T47D (cell line): Measurements from ENCODE around the gene ZNF154.

Experiments
- DNase-seq, 2 experiments: peaks; one replicate each; pipeline versions ENCODE4 v3.0.0 to v3.0.0-alpha.2; 2011 to 2012; ENCODE audit warnings: low read depth in 1 of 2, low spot score in 1 of 2
- JUND ChIP-seq: IDR thresholded peaks from 2 replicates; pipeline ENCODE4 v1.6.1; 2012; ENCODE audit warnings: low read depth
- in situ Hi-C: cut with HindIII; loops from 2 replicates; pipeline ENCODE4 v1.10.0; 2016; ENCODE audit warnings: low sequenced_read_pairs, low pct_unique_long_range_greater_than_20kb

The ZNF154 gene

GRCh38 chr19:57667228-57667627, 41.8 kb downstream of the ZNF154 start:
- DNase-seq = no peak
- in situ Hi-C loops = no loop called here
- TF ChIP-seq JUND = no peak

- DNase-seq = no peak
- in situ Hi-C loops = no loop called here
- TF ChIP-seq JUND = no peak
Observed at GRCh38 chr19:57665261-57665806, 43.7 kb downstream of the ZNF154 start.

GRCh38 chr19:57664269-57665127, 44.5 kb downstream of the ZNF154 start:
- no peak for TF ChIP-seq JUND
- in situ Hi-C loops = no loop called here
- peak; percentile 15 to 32 for DNase-seq

GRCh38 chr19:57656346-57656745, 52.7 kb downstream of the ZNF154 start:
- in situ Hi-C loops = no loop called here
- DNase-seq = peak in 1 of 2 experiments; percentile 38
- no peak for TF ChIP-seq JUND

- in situ Hi-C loops = no loop called here
- TF ChIP-seq JUND = no peak
Observed at GRCh38 chr19:57655443-57655842, 53.6 kb downstream of the ZNF154 start.

GRCh38 chr19:57653689-57654088, 55.3 kb downstream of the ZNF154 start:
- TF ChIP-seq JUND = no peak
- in situ Hi-C loops = no loop called here

More at GRCh38 chr19:57655443-57655842, 53.6 kb downstream of the ZNF154 start:
- no peak for DNase-seq

GRCh38 chr19:57651654-57651996, 57.4 kb downstream of the ZNF154 start:
- TF ChIP-seq JUND = no peak
- DNase-seq = no peak
- in situ Hi-C loops = no loop called here

More at GRCh38 chr19:57653689-57654088, 55.3 kb downstream of the ZNF154 start:
- DNase-seq = no peak

GRCh38 chr19:57648331-57649003, 60.5 kb downstream of the ZNF154 start:
- DNase-seq = no peak
- in situ Hi-C loops = no loop called here
- TF ChIP-seq JUND = no peak
